IMR-90 (cell line): Measurements from ENCODE around the gene CERS6. TPM values are rescaled to one million over a fixed set of nuclear protein-coding genes. Genes with fewer than 3 reads are reported as not detected.

Source experiments
- ATAC-seq: fragments of 200-7000 bp; cut with Tn5 transposase; 2 replicates; pipeline ENCODE4 v1.9.1; 2020; ENCODE audit warnings: low read depth, mild to moderate bottlenecking, moderate library complexity
- BruUV-seq: library from RNA; stranded (reverse); fragments of 400-500 nt; replicated peaks from 2 replicates; lab custom pipeline; 2021; lab: Mats Ljungman, UMichigan
- CTCF ChIA-PET: fragments of 300-600 bp; formaldehyde crosslinking; extraction: SDS; loops from one replicate; lab custom pipeline; 2021; ENCODE audit warnings: antibody characterized with exemption; lab: Yijun Ruan, JAX
- POLR2A ChIA-PET: fragments of 300-600 bp; sonication (Branson Sonifier 250); formaldehyde crosslinking; loops from one replicate; lab custom pipeline; 2022; ENCODE audit warnings: antibody characterized with exemption; ENCODE audit not compliant: unreplicated experiment; lab: Charles Lee
- DNase-seq: peaks from one replicate; pipeline ENCODE4 v3.0.0; 2013
- H2AFZ ChIP-seq: replicated peaks from 2 replicates; pipeline ENCODE3; 2013; ENCODE audit warnings: low read length, mild to moderate bottlenecking; ENCODE audit not compliant: poor library complexity
- H2AK5ac ChIP-seq: 2 replicates; pipeline ENCODE4 v1.6.1; 2013; ENCODE audit warnings: low read depth, low read length, inconsistent platforms
- H2AK9ac ChIP-seq: replicated peaks from 2 replicates; pipeline ENCODE3; 2013; ENCODE audit warnings: mild to moderate bottlenecking, low read depth, low read length, moderate library complexity; ENCODE audit not compliant: poor library complexity
- H2BK120ac ChIP-seq: 2 replicates; pipeline ENCODE4 v1.6.1; 2013; ENCODE audit warnings: low read depth, low read length, inconsistent platforms
- H2BK15ac ChIP-seq: 3 replicates; pipeline ENCODE4 v1.6.1; 2013; ENCODE audit warnings: low read depth, low read length, inconsistent platforms
- H2BK20ac ChIP-seq: 2 replicates; pipeline ENCODE4 v1.6.1; 2013; ENCODE audit warnings: low read depth, mild to moderate bottlenecking, inconsistent platforms, low read length, moderate library complexity
- H2BK5ac ChIP-seq: 2 replicates; pipeline ENCODE4 v1.6.1; 2013; ENCODE audit warnings: mild to moderate bottlenecking, low read depth, low read length, inconsistent platforms; ENCODE audit not compliant: poor library complexity, severe bottlenecking
- H3K14ac ChIP-seq: replicated peaks from 2 replicates; pipeline ENCODE4 v1.6.1; 2013; ENCODE audit warnings: low read depth, low read length, inconsistent platforms
- H3K18ac ChIP-seq: 2 replicates; pipeline ENCODE4 v1.6.1; 2013; ENCODE audit warnings: low read depth, low read length, control low read depth
- H3K23ac ChIP-seq: 2 replicates; pipeline ENCODE4 v1.6.1; 2013; ENCODE audit warnings: low read depth, low read length, inconsistent platforms
- H3K27ac ChIP-seq: 2 replicates; pipeline ENCODE4 v1.5.1; 2013; ENCODE audit warnings: mild to moderate bottlenecking, control low read depth, low read length; ENCODE audit not compliant: insufficient read depth
- H3K27me3 ChIP-seq: 2 replicates; pipeline ENCODE4 v1.6.1; 2013; ENCODE audit warnings: low read length; ENCODE audit not compliant: control insufficient read depth, insufficient read depth
- H3K36me3 ChIP-seq: 2 replicates; pipeline ENCODE4 v1.6.1; 2013; ENCODE audit warnings: low read length, mixed read lengths; ENCODE audit not compliant: control insufficient read depth, insufficient read depth
- H3K4ac ChIP-seq: 2 replicates; pipeline ENCODE4 v1.6.1; 2013; ENCODE audit warnings: low read depth, low read length, inconsistent platforms
- H3K4me1 ChIP-seq: 2 replicates; pipeline ENCODE4 v1.6.1; 2013; ENCODE audit warnings: low read length, mixed read lengths; ENCODE audit not compliant: control insufficient read depth, insufficient read depth
- H3K4me2 ChIP-seq: 2 replicates; pipeline ENCODE4 v1.6.1; 2013; ENCODE audit warnings: low read depth, mild to moderate bottlenecking, control low read depth, low read length, moderate library complexity
- H3K4me3 ChIP-seq: 2 replicates; pipeline ENCODE4 v1.5.1; 2013; ENCODE audit warnings: low read depth, mild to moderate bottlenecking, control low read depth, low read length, moderate library complexity; ENCODE audit not compliant: insufficient read depth
- H3K56ac ChIP-seq: 2 replicates; pipeline ENCODE4 v1.6.1; 2013; ENCODE audit warnings: low read length, inconsistent platforms; ENCODE audit not compliant: insufficient read depth; ENCODE audit errors: extremely low read depth
- H3K79me1 ChIP-seq, 2 experiments: 2 replicates each; pipeline ENCODE4 v1.6.1; 2013; ENCODE audit warnings: low read length in 2 of 2, inconsistent platforms in 1 of 2, low read depth in 1 of 2
- H3K9ac ChIP-seq: 2 replicates; pipeline ENCODE4 v1.6.1; 2013; ENCODE audit warnings: low read depth, low read length, control low read depth
- H3K9me1 ChIP-seq: 2 replicates; pipeline ENCODE4 v1.6.1; 2013; ENCODE audit warnings: low read length, inconsistent platforms; ENCODE audit not compliant: insufficient read depth
- H3K9me3 ChIP-seq: 2 replicates; pipeline ENCODE4 v1.6.1; 2013; ENCODE audit warnings: low read length; ENCODE audit not compliant: control insufficient read depth, insufficient read depth
- H4K20me1 ChIP-seq: 2 replicates; pipeline ENCODE4 v1.6.1; 2013; ENCODE audit warnings: low read length, inconsistent platforms; ENCODE audit not compliant: insufficient read depth
- H4K5ac ChIP-seq: 2 replicates; pipeline ENCODE4 v1.6.1; 2013; ENCODE audit warnings: mild to moderate bottlenecking, low read depth, low read length, control low read depth
- H4K8ac ChIP-seq, 2 experiments: 2 replicates each; pipeline ENCODE4 v1.6.1; 2013; ENCODE audit warnings: low read depth in 2 of 2, low read length in 2 of 2, control low read depth in 1 of 2, inconsistent platforms in 1 of 2
- H4K91ac ChIP-seq: 2 replicates; pipeline ENCODE4 v1.6.1; 2013; ENCODE audit warnings: low read depth, low read length, inconsistent platforms; ENCODE audit not compliant: insufficient read depth
- BHLHE40 ChIP-seq: fragments of 150-350 bp; IDR thresholded peaks from 2 replicates; pipeline ENCODE4 v1.6.1; 2016; ENCODE audit warnings: mild to moderate bottlenecking, low read depth, low read length
- CEBPB ChIP-seq: IDR thresholded peaks from 2 replicates; pipeline ENCODE4 v1.6.1; 2012; ENCODE audit warnings: low read depth, low read length, improper control_type of control experiment
- CHD1 ChIP-seq: IDR thresholded peaks from 2 replicates; pipeline ENCODE4 v1.6.1; 2012; ENCODE audit warnings: low read depth, low read length, improper control_type of control experiment
- FOS ChIP-seq: fragments of 150-350 bp; IDR thresholded peaks from 2 replicates; pipeline ENCODE4 v1.6.1; 2016; ENCODE audit warnings: low read depth, low read length
- MAFK ChIP-seq: IDR thresholded peaks from 2 replicates; pipeline ENCODE4 v1.6.1; 2012; ENCODE audit warnings: low read depth, low read length, improper control_type of control experiment
- MAZ ChIP-seq: IDR thresholded peaks from 2 replicates; pipeline ENCODE4 v1.6.1; 2012; ENCODE audit warnings: low read depth, mild to moderate bottlenecking, low read length, improper control_type of control experiment, moderate library complexity, borderline replicate concordance
- MXI1 ChIP-seq: IDR thresholded peaks from 2 replicates; pipeline ENCODE4 v1.6.1; 2012; ENCODE audit warnings: low read depth, mild to moderate bottlenecking, low read length, moderate library complexity, borderline replicate concordance
- NFE2L2 ChIP-seq: fragments of 150-350 bp; IDR thresholded peaks from 2 replicates; pipeline ENCODE4 v1.6.1; 2016; ENCODE audit warnings: low read depth, mild to moderate bottlenecking, low read length
- POLR2A ChIP-seq: IDR thresholded peaks from 2 replicates; pipeline ENCODE4 v1.6.1; 2012; ENCODE audit warnings: mild to moderate bottlenecking, low read depth, low read length
- RAD21 ChIP-seq: IDR thresholded peaks from 2 replicates; pipeline ENCODE4 v1.6.1; 2012; ENCODE audit warnings: low read length, improper control_type of control experiment
- RCOR1 ChIP-seq: IDR thresholded peaks from 2 replicates; pipeline ENCODE4 v1.6.1; 2012; ENCODE audit warnings: mild to moderate bottlenecking, low read length, improper control_type of control experiment; ENCODE audit not compliant: insufficient replicate concordance
- RFX5 ChIP-seq: IDR thresholded peaks from 2 replicates; pipeline ENCODE4 v1.8.0; 2012; ENCODE audit warnings: low read depth, mild to moderate bottlenecking, low read length, moderate library complexity
- SMC3 ChIP-seq: fragments of 150-350 bp; IDR thresholded peaks from 2 replicates; pipeline ENCODE4 v1.6.1; 2016; ENCODE audit warnings: low read depth, mild to moderate bottlenecking, antibody characterized with exemption, low read length, moderate library complexity
- WGBS, 2 experiments: methylation state at CpG; one replicate each; pipeline versions ENCODE4 v1.1.5 to v1.1.7; 2013; ENCODE audit warnings: missing lambda C conversion rate in 2 of 2; ENCODE audit not compliant: insufficient read length in 1 of 2; ENCODE audit errors: extremely low coverage in 2 of 2; 5-methylcytosine and 5-hydroxymethylcytosine counted together
- dilution Hi-C: fragments of 300-500 bp; cut with HindIII; formaldehyde crosslinking; loops from one replicate; pipeline ENCODE4 v1.14.3; 2018; ENCODE audit warnings: low sequenced_read_pairs; ENCODE audit not compliant: unreplicated experiment
- in situ Hi-C: fragments of 300-500 bp; cut with MboI; formaldehyde crosslinking; loops from 3 replicates; pipeline ENCODE4 v1.14.3; 2019; ENCODE audit warnings: low sequenced_read_pairs, inconsistent platforms, mixed read lengths
- intact Hi-C: fragments of 100-400 bp; cut with micrococcal nuclease; formaldehyde crosslinking; loops from 2 replicates; pipeline ENCODE4 v1.10.0; 2022
- polyA plus RNA-seq, 3 experiments: library from polyadenylated mRNA; depleted of rRNA; stranded (reverse); fragments of >200 nt; gene quantifications; 2 replicates each; pipeline ENCODE4 v1.2.3, GENCODE V29; 2012; ENCODE audit warnings: low replicate concordance in 1 of 3
- total RNA-seq: library from RNA; depleted of rRNA; stranded (reverse); fragments of >200 nt; gene quantifications from 2 replicates; pipeline ENCODE4 v1.2.3, GENCODE V29; 2012
- TF ChIP-seq, protein P1 (sequence below): conservative IDR thresholded peaks from 2 replicates; pipeline ENCODE4 v1.5.1; 2012; ENCODE audit warnings: mild to moderate bottlenecking, low read depth, low read length, improper control_type of control experiment
- TF ChIP-seq, protein P2 (sequence below): fragments of 150-350 bp; IDR thresholded peaks from 2 replicates; pipeline ENCODE4 v1.6.1; 2016; ENCODE audit warnings: low read depth, mild to moderate bottlenecking, low read length, moderate library complexity, borderline replicate concordance
- TF ChIP-seq, protein P3 (sequence below): fragments of 150-350 bp; IDR thresholded peaks from 2 replicates; pipeline ENCODE4 v1.6.1; 2017; ENCODE audit warnings: mild to moderate bottlenecking, antibody characterized with exemption, low read length, low read depth

CERS6 gene
- total and polyA plus RNA-seq, 2 of the 4 experiments (the other 2 are of a cell fraction) = 2.1 to 5.7 TPM

DNA sequence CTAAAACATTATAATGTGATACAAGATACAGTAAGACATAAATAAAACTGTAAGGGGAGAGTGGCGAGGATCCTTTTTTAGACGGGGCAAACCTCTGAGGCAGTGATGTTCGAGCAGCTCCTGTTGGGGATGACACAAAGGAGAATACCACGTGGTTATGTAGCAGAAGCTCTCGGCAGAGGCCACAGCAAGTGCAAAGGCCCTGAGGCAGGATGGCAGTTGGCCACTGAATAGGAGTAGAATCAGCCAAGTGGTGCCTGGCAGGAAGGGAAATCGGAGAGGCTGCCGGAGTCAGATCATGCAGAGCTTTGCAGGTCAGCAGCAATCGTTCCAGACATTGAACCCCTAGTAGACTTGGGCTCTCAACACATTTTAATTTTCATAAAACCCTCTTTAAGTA is 365.5 kb downstream of the CERS6 start:
- Histone ChIP-seq H3K36me3 (no peaks in the 10 kb centered on the region), H2BK15ac (no peak overlapping the region), H2AK9ac (no peak overlapping the region), H4K20me1 (no peaks in the 10 kb centered on the region), H3K56ac (no peak overlapping the region), H3K27me3 (no peaks in the 10 kb centered on the region), H3K4me2 (no peak overlapping the region), H3K4ac (no peak overlapping the region), H3K27ac (no peak overlapping the region), H3K9me3 (no peaks in the 10 kb centered on the region), H3K9me1 (no peaks in the 10 kb centered on the region), H2AFZ (no peak overlapping the region), H3K4me3 (no peak overlapping the region), H4K91ac (no peak overlapping the region), H3K23ac (no peak overlapping the region), H3K14ac (no peak overlapping the region), H2BK120ac (no peak overlapping the region), H3K4me1 (peaks cover 1% of the 10 kb centered on the region; the same call in 1 of the 2 replicates), H4K8ac (no peak overlapping the region), H4K5ac (no peak overlapping the region), H3K9ac (no peak overlapping the region), H2BK5ac (no peak overlapping the region), H3K79me1 (no peaks in the 10 kb centered on the region), H2AK5ac (no peak overlapping the region), H3K18ac (no peak overlapping the region), H2BK20ac (no peak overlapping the region)
- no peak for DNase-seq
- in situ Hi-C loops = no loop called here
- TF ChIP-seq RFX5 = no peak
- TF ChIP-seq CEBPB = no peak
- TF ChIP-seq MAFK = no peak
- TF ChIP-seq BHLHE40 = no peak
- TF ChIP-seq SMC3 = no peak
- TF ChIP-seq, protein P1, sequence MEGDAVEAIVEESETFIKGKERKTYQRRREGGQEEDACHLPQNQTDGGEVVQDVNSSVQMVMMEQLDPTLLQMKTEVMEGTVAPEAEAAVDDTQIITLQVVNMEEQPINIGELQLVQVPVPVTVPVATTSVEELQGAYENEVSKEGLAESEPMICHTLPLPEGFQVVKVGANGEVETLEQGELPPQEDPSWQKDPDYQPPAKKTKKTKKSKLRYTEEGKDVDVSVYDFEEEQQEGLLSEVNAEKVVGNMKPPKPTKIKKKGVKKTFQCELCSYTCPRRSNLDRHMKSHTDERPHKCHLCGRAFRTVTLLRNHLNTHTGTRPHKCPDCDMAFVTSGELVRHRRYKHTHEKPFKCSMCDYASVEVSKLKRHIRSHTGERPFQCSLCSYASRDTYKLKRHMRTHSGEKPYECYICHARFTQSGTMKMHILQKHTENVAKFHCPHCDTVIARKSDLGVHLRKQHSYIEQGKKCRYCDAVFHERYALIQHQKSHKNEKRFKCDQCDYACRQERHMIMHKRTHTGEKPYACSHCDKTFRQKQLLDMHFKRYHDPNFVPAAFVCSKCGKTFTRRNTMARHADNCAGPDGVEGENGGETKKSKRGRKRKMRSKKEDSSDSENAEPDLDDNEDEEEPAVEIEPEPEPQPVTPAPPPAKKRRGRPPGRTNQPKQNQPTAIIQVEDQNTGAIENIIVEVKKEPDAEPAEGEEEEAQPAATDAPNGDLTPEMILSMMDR = no peak
- TF ChIP-seq POLR2A = no peak
- no peak for TF ChIP-seq MAZ
- no peak for TF ChIP-seq RCOR1
- TF ChIP-seq RAD21 = no peak
- TF ChIP-seq FOS = no peak
- no peak for TF ChIP-seq NFE2L2
- TF ChIP-seq CHD1 = no peak
- TF ChIP-seq MXI1 = no peak
- TF ChIP-seq, protein P2, sequence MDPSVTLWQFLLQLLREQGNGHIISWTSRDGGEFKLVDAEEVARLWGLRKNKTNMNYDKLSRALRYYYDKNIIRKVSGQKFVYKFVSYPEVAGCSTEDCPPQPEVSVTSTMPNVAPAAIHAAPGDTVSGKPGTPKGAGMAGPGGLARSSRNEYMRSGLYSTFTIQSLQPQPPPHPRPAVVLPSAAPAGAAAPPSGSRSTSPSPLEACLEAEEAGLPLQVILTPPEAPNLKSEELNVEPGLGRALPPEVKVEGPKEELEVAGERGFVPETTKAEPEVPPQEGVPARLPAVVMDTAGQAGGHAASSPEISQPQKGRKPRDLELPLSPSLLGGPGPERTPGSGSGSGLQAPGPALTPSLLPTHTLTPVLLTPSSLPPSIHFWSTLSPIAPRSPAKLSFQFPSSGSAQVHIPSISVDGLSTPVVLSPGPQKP = no peak
- TF ChIP-seq, protein P3, sequence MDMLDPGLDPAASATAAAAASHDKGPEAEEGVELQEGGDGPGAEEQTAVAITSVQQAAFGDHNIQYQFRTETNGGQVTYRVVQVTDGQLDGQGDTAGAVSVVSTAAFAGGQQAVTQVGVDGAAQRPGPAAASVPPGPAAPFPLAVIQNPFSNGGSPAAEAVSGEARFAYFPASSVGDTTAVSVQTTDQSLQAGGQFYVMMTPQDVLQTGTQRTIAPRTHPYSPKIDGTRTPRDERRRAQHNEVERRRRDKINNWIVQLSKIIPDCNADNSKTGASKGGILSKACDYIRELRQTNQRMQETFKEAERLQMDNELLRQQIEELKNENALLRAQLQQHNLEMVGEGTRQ = no peak
- dilution Hi-C loops = no loop called here
- no TSS peak for BruUV-seq
- intact Hi-C loops = no loop called here
- ChIA-PET CTCF (interaction anchor here (0.6 kb wide), 1 partner anchor 25 kb away, joined by 8 read pairs; no protein-coding TSS in a partner anchor), POLR2A (no interaction called here)
- ATAC-seq = no peak
- WGBS, 2 experiments = 82% methylated on average over 3 of the region's 8 CpGs; no CpG with 5 or more reads in 1 of the 2 experiments
